ENCODE data around the gene DMRTA2.
"Not testable (repeated sequence)": the region's sequence is repeated elsewhere in the genome, so short reads cannot be mapped to it uniquely, and the experiment has no call there.

The DMRTA2 gene

DNA sequence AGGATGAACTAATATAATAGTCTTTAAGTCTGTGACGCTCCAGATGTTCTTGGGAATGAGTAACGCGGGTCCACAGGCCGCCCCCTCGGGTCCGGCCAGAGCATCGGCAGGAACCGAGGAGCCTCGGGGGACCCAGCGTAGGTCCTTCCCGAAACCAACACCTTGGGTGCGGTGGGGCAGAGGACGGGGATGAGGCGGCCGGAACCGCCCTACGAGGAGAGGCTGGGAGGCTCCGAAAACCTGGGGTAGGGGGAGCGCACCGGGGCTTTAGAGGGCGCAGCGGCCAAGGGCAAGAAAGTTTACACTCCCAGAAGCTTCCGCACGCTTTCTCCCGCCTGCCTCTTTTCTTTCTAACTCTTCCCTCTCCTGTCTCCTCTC lies 7.1 kb downstream of the DMRTA2 start:
- H3K9me3 ChIP-seq (ENCODE audit: control insufficient read depth, low read depth, low read length), result no peaks in the 10 kb centered on the region
- H3K36me3 ChIP-seq (ENCODE audit: control insufficient read depth, low read depth, low read length), result no peaks in the 10 kb centered on the region
- H3K27me3 ChIP-seq (ENCODE audit: control insufficient read depth, insufficient read depth, low read length), result peaks cover 100% of the 10 kb centered on the region
- H3K4me3 ChIP-seq (ENCODE audit: low read length), result peak overlapping the region; percentile 68
- H3K4me1 ChIP-seq (ENCODE audit: control insufficient read depth, low read depth, low read length), result peaks cover 8% of the 10 kb centered on the region
- no peak overlapping the region for H3K27ac ChIP-seq (ENCODE audit: low read length)
- no peak overlapping the region for H3K9ac ChIP-seq (ENCODE audit: low read length)

DNA sequence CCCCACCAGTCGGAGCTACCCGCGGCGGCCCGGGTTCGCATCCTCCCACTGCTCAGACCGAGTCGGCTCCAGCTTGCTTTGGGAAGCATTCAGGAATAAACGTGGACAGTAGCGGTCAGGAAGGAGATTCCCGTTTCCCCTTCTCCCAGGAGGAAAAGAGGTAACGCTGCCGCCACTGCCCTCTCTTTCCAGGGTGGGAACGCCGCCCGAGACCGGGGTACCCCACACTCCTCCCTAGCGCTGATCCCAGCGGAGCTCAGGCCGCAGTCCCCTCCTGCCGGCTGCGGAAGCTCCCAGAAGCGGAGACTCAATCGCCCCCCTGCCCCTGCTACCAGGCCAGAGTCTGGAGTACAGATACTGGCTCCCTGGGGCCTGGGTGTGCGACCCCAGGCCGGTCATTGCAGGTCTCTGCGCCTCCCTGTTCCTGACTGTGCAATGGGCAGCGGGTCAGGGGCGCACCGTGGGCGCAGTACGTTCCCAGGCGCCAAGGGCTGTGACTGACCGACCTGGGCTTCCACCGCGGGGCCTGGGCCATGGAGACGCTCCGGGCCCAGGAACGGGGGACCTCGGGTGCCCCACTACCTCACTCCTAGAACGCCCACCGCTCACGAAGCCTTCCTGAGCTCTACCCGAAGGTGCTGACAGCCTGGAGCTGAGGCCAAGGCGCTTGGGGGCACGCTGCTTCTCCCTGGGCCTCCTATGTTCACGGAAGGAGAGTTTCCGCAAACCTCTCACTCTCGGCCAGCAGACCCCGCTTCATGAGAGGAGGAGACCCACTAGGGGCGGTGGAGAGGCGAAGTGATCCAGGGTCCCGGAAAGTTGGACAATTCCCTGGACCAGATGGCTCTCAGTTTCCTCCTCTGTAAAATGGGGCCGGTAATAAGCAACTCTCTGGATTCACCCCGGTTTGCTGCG lies 7.8 kb downstream of the DMRTA2 start:
- Histone ChIP-seq H3K36me3 (ENCODE audit: control insufficient read depth, low read depth, low read length) (no peaks in the 10 kb centered on the region), H3K9me3 (ENCODE audit: control insufficient read depth, low read depth, low read length) (no peaks in the 10 kb centered on the region), H3K9ac (ENCODE audit: low read length) (no peak overlapping the region), H3K4me1 (ENCODE audit: control insufficient read depth, low read depth, low read length) (peaks cover 6% of the 10 kb centered on the region), H3K27ac (ENCODE audit: low read length) (no peak overlapping the region), H3K27me3 (ENCODE audit: control insufficient read depth, insufficient read depth, low read length) (peaks cover 99% of the 10 kb centered on the region), H3K4me3 (ENCODE audit: low read length) (peak overlapping the region; percentile 68)

DNA sequence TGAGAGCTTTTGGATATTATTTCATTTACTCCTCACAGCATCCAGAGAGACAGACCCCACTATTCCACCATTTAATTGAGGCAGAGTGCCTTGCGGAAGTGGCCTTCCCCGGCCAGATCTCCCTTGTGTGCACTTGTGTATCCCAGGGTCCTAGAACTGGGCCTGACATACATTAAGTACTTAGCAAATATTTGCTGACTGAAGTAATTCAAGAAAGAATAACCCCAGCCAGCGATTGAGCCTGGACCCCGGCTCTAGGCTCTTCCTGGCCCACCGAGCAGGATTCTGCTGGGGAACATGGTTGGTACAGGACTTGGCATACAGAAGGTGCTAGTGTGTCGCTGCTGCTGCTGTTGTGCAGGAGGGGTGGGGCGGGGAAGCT lies 8.4 kb downstream of the DMRTA2 start:
- Histone ChIP-seq H3K9me3 (ENCODE audit: control insufficient read depth, low read depth, low read length) (no peaks in the 10 kb centered on the region), H3K4me3 (ENCODE audit: low read length) (peak overlapping the region; percentile 68), H3K9ac (ENCODE audit: low read length) (no peak overlapping the region), H3K27ac (ENCODE audit: low read length) (no peak overlapping the region), H3K27me3 (ENCODE audit: control insufficient read depth, insufficient read depth, low read length) (peaks cover 92% of the 10 kb centered on the region), H3K4me1 (ENCODE audit: control insufficient read depth, low read depth, low read length) (peaks cover 3% of the 10 kb centered on the region), H3K36me3 (ENCODE audit: control insufficient read depth, low read depth, low read length) (no peaks in the 10 kb centered on the region)

DNA sequence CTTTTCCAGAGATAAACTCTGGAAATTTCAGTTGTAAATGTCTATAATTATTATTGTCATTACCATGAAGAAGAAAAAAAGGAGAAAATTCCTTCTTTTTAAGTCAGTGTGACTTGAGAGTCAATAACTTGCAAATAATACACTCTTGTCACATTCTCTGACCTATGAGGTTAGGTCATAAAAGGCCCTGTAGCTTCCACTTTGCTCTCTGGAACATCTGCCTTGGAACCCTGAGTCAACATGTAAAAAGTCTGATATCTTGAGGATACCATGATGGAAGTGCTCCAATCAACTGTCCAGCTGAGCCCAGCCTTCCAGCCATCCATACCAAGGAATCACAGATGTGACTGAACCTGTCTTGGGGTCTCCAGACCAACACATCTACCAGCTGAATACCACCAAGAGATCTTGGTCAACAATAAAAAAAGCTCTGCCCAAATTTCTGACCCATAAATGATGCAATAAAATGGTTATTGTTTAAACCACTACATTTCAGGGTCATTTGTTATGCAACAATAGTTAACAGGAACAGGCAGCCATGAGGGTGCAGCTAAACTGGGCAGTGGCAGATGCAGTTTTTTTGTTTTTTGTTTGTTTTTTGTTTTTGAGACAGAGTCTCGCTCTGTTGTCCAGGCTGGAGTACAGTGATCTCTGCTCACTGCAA lies 10.3 kb downstream of the DMRTA2 start:
- Histone ChIP-seq H3K36me3 (ENCODE audit: control insufficient read depth, low read depth, low read length) (no peaks in the 10 kb centered on the region), H3K9ac (ENCODE audit: low read length) (no peak overlapping the region), H3K4me3 (ENCODE audit: low read length) (no peak overlapping the region), H3K27ac (ENCODE audit: low read length) (no peak overlapping the region), H3K4me1 (ENCODE audit: control insufficient read depth, low read depth, low read length) (peaks cover 3% of the 10 kb centered on the region), H3K9me3 (ENCODE audit: control insufficient read depth, low read depth, low read length) (no peaks in the 10 kb centered on the region), H3K27me3 (ENCODE audit: control insufficient read depth, insufficient read depth, low read length) (peaks cover 83% of the 10 kb centered on the region)

DNA sequence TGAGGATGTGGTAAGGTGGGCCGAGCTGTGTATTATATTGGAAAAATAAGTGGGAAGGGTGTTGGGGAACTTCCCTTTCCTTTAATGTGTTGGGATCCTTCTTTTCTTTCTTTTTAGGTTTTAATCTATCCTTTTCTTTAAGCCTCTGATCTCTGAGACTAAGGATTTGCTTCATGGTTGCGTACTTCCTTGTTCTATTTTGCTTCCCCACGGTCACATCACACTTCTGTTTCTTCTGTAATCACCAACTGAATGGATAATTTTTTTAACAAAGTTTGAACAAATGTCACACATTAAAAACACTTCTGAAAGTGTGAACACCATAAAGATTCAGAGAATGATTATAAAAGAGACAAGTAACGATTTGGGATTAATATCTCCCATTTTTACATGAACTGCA lies 17.4 kb downstream of the DMRTA2 start:
- Histone ChIP-seq H3K27me3 (ENCODE audit: control insufficient read depth, insufficient read depth, low read length) (peaks cover 11% of the 10 kb centered on the region), H3K36me3 (ENCODE audit: control insufficient read depth, low read depth, low read length) (no peaks in the 10 kb centered on the region), H3K27ac (ENCODE audit: low read length) (no peak overlapping the region), H3K4me3 (ENCODE audit: low read length) (no peak overlapping the region), H3K9ac (ENCODE audit: low read length) (no peak overlapping the region), H3K9me3 (ENCODE audit: control insufficient read depth, low read depth, low read length) (no peaks in the 10 kb centered on the region), H3K4me1 (ENCODE audit: control insufficient read depth, low read depth, low read length) (no peaks in the 10 kb centered on the region)

DNA sequence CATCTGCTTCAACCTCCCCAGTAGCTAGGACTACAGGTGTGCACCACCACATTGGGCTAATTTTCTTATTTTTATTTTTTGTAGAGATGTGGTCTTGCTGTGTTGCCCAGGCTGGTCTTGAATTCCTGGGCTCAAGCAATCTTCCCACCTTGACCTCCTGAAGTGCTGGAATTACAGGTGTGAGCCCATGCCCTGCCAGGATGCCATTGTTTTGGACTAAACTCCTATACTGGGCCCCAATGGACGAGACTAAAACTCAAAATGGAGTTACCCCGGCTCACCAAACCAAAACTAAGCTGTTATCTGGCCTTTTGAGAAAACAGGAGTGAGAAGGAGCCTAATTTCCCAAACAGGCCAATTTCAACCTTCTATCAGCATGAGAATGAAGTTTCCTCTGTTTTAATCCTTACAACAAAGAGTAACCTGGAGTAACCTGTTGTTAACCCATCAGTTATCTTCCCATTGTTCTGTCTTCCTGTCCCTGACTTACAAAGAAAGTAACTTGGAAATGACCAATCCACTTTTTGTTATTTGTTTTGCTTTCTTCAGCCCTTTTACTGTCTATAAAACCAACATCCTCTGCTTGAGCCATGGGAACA lies 29.6 kb downstream of the DMRTA2 start:
- Histone ChIP-seq H3K27ac (ENCODE audit: low read length) (no peak overlapping the region), H3K9ac (ENCODE audit: low read length) (no peak overlapping the region), H3K4me1 (ENCODE audit: control insufficient read depth, low read depth, low read length) (peaks cover 12% of the 10 kb centered on the region), H3K9me3 (ENCODE audit: control insufficient read depth, low read depth, low read length) (no peaks in the 10 kb centered on the region), H3K4me3 (ENCODE audit: low read length) (no peak overlapping the region), H3K27me3 (ENCODE audit: control insufficient read depth, insufficient read depth, low read length) (no peaks in the 10 kb centered on the region), H3K36me3 (ENCODE audit: control insufficient read depth, low read depth, low read length) (no peaks in the 10 kb centered on the region)

DNA sequence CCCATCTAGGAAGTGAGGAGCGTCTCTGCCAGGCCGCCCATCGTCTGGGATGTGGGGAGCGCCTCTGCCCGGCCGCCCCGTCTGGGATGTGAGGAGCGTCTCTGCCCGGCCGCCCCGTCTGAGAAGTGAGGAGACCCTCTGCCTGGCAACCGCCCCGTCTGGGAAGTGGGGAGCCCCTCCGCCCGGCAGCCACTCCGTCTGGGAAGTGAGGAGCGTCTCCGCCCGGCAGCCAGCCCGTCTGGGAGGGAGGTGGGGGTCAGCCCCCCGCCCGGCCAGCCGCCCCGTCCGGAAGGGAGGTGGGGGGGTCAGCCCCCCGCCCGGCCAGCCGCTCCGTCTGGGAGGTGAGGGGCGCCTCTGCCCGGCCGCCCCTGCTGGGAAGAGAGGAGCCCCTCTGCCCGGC lies 41.7 kb downstream of the DMRTA2 start:
- not testable (repeated sequence) for H3K9ac ChIP-seq (ENCODE audit: low read length); H3K9me3 ChIP-seq (ENCODE audit: control insufficient read depth, low read depth, low read length); H3K4me1 ChIP-seq (ENCODE audit: control insufficient read depth, low read depth, low read length); H3K36me3 ChIP-seq (ENCODE audit: control insufficient read depth, low read depth, low read length); H3K27me3 ChIP-seq (ENCODE audit: control insufficient read depth, insufficient read depth, low read length); H3K27ac ChIP-seq (ENCODE audit: low read length); H3K4me3 ChIP-seq (ENCODE audit: low read length)

DNA sequence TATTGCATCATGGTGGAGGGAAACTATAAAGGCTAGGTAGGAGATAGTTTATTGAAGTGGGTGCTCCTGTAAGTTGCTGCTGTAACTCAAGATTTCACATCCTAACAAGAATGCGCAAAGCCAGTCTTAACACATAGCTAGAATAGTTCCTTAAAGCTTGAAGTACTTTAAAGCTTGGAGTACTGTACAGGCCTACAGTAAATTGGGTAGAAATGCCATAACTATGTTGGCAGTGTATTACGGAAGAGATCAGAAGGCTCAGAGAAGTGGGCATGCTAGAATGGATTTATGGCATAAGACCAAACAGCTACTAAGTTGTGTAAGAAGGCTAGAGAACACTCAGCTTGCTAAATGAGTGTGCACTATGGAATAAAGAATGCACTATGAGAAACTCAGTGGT lies 44.5 kb downstream of the DMRTA2 start:
- no peak overlapping the region for H3K27ac ChIP-seq (ENCODE audit: low read length)
- H3K9ac ChIP-seq (ENCODE audit: low read length), result no peak overlapping the region
- H3K9me3 ChIP-seq (ENCODE audit: control insufficient read depth, low read depth, low read length), result no peaks in the 10 kb centered on the region

DNA sequence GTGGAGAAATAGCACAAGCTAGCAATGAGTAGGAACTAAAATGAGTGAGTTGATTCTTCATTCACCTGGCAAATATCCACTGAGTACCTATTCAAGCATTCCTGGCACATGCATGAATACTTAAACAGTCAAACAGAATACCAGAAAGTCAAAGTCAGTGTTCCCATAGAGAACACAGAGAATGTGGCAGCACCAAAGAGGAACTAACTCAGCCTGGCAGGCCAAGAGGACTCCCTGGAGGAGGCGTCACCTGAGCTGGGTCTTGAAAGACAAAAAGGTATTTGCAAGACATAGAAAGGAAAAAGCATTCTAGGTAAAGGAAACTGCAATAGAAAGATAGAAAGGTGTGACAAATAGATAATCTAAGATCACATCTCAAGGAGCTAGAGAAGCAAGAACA lies 49.7 kb downstream of the DMRTA2 start:
- no peaks in the 10 kb centered on the region for H3K9me3 ChIP-seq (ENCODE audit: control insufficient read depth, low read depth, low read length)
- H3K4me3 ChIP-seq (ENCODE audit: low read length), result no peak overlapping the region
- no peaks in the 10 kb centered on the region for H3K4me1 ChIP-seq (ENCODE audit: control insufficient read depth, low read depth, low read length)
- H3K36me3 ChIP-seq (ENCODE audit: control insufficient read depth, low read depth, low read length), result no peaks in the 10 kb centered on the region
- H3K27ac ChIP-seq (ENCODE audit: low read length), result no peak overlapping the region
- no peaks in the 10 kb centered on the region for H3K27me3 ChIP-seq (ENCODE audit: control insufficient read depth, insufficient read depth, low read length)
- H3K9ac ChIP-seq (ENCODE audit: low read length), result no peak overlapping the region

More for the DNA sequence above, 44.5 kb downstream of the DMRTA2 start:
- H3K27me3 ChIP-seq (ENCODE audit: control insufficient read depth, insufficient read depth, low read length), result no peaks in the 10 kb centered on the region
- H3K4me1 ChIP-seq (ENCODE audit: control insufficient read depth, low read depth, low read length), result no peaks in the 10 kb centered on the region
- no peaks in the 10 kb centered on the region for H3K36me3 ChIP-seq (ENCODE audit: control insufficient read depth, low read depth, low read length)
- H3K4me3 ChIP-seq (ENCODE audit: low read length), result no peak overlapping the region

DNA sequence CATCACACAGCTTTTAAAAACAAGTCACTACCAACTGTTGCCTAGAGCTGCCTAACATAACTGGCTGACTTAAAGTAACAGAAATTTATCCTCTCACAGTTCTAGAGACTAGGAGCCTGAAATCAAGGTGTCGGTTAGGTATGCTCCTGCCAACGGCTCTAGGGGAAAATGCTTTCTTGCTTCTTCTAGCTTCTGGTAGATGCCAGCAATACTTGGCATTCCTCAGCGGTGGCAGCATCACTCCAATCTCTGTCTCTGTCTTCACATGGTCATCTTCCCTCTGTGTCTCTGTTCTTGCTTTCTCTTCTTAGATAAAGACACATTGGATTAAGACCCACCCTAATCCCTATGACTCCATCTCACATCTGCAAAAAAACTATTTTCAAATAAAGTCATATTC lies 51.5 kb downstream of the DMRTA2 start:
- H3K9ac ChIP-seq (ENCODE audit: low read length), result no peak overlapping the region
- no peaks in the 10 kb centered on the region for H3K9me3 ChIP-seq (ENCODE audit: control insufficient read depth, low read depth, low read length)
- no peaks in the 10 kb centered on the region for H3K36me3 ChIP-seq (ENCODE audit: control insufficient read depth, low read depth, low read length)
- no peak overlapping the region for H3K27ac ChIP-seq (ENCODE audit: low read length)
- H3K27me3 ChIP-seq (ENCODE audit: control insufficient read depth, insufficient read depth, low read length), result peaks cover 17% of the 10 kb centered on the region
- H3K4me1 ChIP-seq (ENCODE audit: control insufficient read depth, low read depth, low read length), result no peaks in the 10 kb centered on the region
- H3K4me3 ChIP-seq (ENCODE audit: low read length), result no peak overlapping the region

DNA sequence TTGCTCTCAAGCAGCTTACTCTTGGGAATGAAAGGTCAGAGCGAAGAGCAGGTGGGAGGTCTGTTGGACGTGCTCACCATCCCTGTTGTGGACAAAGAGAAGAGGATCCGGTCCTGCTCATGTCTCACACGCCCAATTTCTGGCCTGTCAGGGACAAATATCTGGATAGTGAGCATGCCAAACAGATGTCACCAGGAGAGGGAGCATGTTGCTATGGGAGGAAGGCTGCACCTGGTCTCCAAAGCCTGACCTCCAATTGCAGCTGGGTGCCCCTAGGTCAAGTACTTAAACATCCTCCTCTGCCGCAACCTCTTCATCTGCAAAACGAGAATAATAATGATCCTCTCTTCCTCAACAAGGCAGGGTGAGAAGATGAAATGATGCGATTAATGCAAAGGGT lies 53.4 kb downstream of the DMRTA2 start:
- H3K9me3 ChIP-seq (ENCODE audit: control insufficient read depth, low read depth, low read length), result no peaks in the 10 kb centered on the region
- no peaks in the 10 kb centered on the region for H3K36me3 ChIP-seq (ENCODE audit: control insufficient read depth, low read depth, low read length)

More for the DNA sequence above, 53.4 kb downstream of the DMRTA2 start:
- no peaks in the 10 kb centered on the region for H3K4me1 ChIP-seq (ENCODE audit: control insufficient read depth, low read depth, low read length)
- no peak overlapping the region for H3K4me3 ChIP-seq (ENCODE audit: low read length)
- H3K9ac ChIP-seq (ENCODE audit: low read length), result no peak overlapping the region
- H3K27me3 ChIP-seq (ENCODE audit: control insufficient read depth, insufficient read depth, low read length), result peaks cover 26% of the 10 kb centered on the region
- no peak overlapping the region for H3K27ac ChIP-seq (ENCODE audit: low read length)

Measured in iPS-18a (cell line).